Measurements from ENCODE around the gene SCT.

SCT gene

GRCh38 chr11:643849-644738, 17.1 kb upstream of the SCT start:
- DNase-seq (ENCODE audit: low read depth), result no peak

GRCh38 chr11:643366-643765, 16.4 kb upstream of the SCT start:
- no peak for DNase-seq (ENCODE audit: low read depth)

- DNase-seq (ENCODE audit: low read depth), result no peak
These were observed 14.9 kb upstream of the SCT start for GRCh38 chr11:641806-642370.

DNA sequence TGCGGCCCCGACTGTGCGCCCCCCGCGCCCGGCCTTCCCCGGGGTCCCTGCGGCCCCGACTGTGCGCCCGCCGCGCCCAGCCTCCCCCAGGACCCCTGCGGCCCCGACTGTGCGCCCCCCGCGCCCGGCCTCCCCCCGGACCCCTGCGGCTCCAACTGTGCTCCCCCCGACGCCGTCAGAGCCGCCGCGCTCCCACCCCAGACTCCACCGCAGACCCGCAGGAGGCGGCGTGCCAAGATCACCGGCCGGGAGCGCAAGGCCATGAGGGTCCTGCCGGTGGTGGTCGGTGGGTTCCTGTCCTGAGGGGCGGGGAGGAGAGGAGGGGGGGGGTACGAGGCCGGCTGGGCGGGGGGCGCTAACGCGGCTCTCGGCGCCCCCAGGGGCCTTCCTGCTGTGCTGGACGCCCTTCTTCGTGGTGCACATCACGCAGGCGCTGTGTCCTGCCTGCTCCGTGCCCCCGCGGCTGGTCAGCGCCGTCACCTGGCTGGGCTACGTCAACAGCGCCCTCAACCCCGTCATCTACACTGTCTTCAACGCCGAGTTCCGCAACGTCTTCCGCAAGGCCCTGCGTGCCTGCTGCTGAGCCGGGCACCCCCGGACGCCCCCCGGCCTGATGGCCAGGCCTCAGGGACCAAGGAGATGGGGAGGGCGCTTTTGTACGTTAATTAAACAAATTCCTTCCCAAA, 13.2 kb upstream of the SCT start:
- DNase-seq (ENCODE audit: low read depth), result no peak

- no peak for DNase-seq (ENCODE audit: low read depth)
These were observed 12.5 kb upstream of the SCT start for GRCh38 chr11:639332-639955.

- DNase-seq (ENCODE audit: low read depth), result no peak
These were observed 11.8 kb upstream of the SCT start for GRCh38 chr11:638631-639331.

DNA sequence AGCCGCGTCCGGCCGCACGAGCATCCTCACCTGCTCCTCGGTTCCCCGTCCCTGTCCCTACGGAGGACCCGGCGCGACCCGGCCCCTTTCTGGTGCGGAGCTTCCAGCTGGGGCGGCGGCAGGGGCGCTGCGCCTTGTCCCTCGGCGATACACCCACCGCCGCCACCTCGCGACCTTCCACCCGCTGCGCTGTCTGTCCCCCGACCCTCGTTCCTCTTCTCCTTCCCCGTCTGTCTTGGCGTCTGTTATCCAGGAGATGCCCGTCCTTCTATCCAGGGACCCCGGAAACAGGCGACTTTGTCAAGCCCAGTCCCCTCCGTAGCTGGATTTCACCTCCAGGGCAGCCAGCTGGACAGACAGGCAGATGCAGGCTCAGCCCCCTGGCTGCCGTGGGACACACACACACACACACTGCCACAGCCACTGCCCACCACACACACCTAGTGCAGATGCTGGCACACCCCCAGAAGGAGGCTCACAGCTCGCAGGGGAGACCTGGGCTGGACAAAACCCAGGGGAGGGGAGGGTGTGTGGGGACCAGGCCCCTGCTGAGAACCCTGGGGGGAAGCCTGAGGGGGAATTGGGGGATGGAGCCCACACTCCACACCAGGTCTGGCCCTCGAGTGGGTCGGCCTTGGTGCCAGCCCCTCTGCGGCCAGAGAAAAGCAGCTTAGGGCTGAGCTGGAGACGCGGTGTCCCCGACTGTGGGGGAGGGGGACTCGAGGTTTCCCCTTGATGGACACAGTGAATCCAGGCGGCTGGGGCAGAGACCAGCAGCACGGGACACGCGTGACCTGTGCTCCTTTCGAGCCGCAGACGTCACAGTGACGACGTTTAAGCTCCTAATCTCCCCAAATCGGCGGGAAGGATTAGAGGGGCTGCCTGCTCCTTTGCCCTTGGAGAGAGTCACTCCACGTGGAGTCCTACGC, 10.9 kb upstream of the SCT start:
- DNase-seq (ENCODE audit: low read depth), result no peak

GRCh38 chr11:637333-637592, 10.3 kb upstream of the SCT start:
- DNase-seq (ENCODE audit: low read depth), result no peak

DNA sequence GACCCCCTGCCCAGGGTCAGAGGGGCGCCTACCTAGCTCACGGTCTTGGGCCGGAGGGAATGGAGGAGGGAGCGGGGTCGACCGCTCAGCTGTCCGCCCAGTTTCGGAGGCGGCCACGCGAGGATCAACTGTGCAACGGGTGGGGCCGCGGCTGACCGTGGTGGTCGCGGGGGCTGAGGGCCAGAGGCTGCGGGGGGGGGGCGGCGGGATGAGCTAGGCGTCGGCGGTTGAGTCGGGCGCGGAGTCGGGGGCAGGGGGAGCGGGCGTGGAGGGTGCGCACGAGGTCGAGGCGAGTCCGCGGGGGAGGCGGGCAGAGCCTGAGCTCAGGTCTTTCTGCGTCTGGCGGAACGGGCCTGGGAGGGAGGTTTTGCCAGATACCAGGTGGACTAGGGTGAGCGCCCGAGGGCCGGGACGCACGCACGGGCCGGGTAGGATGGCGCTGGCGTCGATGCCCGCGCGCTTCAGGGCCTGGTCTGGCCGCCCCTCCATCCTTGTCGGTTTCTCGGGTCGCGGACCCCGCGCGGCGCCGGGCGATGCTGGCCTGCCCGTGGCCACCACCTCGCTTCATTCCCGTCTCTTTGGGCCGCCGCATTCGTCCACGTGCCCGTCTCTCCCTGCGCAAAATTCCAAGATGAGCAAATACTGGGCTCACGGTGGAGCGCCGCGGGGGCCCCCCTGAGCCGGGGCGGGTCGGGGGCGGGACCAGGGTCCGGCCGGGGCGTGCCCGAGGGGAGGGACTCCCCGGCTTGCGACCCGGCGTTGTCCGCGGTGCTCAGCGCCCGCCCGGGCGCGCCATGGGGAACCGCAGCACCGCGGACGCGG, 9.7 kb upstream of the SCT start, which contains the start of gene DRD4:
Gene DRD4, plus strand, starts transcription at position 759 of the 822 bp plus-strand sequence. Its CDS starts 36 bp downstream, at position 795.
- no peak for DNase-seq (ENCODE audit: low read depth)

GRCh38 chr11:635945-636510, 9.0 kb upstream of the SCT start:
- no peak for DNase-seq (ENCODE audit: low read depth)

GRCh38 chr11:630871-631270, 3.9 kb upstream of the SCT start:
- no peak for DNase-seq (ENCODE audit: low read depth)

DNA sequence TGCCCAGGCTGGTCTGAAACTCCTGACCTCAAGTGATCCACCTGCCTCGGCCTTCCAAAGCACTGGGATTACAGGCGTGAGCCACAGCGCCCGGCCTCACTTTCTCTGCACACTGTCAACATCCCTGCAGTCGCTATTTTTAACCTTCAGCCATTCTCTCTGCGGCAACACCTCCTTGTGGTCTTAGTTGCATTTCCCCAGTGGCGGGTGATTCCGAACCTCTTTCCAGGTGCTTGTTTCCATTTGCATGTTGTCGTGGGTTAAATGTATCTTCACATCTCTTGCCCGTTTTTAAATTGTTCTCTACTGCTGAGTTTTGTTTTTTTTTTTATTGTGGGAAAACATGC, 2.2 kb upstream of the SCT start:
- no peak for DNase-seq (ENCODE audit: low read depth)

- DNase-seq (ENCODE audit: low read depth), result no peak
These were observed 1.1 kb upstream of the SCT start for GRCh38 chr11:628056-628455.

DNA sequence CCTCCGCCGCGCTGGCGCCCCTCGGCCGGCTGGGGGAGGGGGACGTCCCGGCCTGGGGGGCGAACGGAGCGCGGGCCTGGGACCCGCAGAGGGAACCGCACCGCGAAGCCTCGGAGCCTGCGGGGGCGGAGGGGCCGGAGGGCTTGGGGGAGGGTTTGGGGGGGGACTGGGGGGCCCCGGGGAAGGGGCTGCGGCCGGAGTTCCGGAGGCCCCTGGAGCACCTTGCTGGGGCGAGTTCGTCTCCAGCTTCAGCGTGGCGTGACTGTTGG, 261 bp upstream of the SCT start:
- no peak for DNase-seq (ENCODE audit: low read depth)

GRCh38 chr11:625636-626268, 1.2 kb downstream of the SCT start:
- DNase-seq (ENCODE audit: low read depth), result no peak

DNA sequence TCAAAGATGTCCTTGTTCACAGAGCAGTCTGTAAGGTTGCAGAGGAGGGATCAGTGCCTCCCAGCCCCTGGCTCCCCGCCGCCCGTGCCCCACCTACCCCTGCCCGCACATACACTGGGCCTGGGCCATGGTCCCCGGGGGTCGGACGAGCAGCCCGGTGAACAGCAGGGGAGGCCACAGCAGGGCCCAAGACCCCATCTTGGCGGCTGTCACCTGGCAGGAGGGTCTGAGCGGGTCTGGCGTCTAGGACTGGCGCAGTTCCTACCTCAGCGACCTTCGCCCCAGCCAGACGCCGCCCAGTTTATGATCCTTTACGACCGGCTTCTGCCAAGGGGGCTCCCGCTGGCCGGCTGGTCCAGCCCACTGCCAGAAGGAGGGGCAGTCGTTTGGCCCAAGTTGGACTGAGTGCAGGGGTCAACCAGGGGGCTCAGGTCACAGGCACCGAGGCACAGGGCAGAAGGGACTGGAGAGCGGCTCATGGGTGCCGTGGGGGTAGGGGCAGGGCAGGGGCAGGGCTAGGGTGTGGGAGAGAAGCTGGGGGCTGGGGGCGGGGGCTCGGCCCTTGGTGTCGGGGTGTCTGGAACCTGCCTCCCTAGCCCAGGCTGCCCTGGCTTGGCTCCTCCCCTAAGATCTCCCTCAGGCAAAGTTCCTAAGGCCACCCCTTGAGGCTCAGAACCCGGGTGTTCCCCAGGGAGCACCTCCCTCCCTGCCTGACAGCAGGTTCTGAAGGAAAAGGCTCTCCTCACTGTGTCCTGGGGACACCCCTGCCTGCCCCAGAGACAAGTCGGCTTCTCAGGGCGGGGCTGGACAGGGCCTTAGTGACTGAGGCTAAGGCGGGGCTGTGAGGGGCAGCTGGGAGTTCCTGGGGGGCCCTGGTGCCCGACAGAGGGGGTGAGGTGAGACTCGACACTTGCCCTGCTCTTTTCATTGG, 2.0 kb downstream of the SCT start, which contains the start of gene CDHR5:
Gene CDHR5, minus strand, starts transcription at position 251 of the 931 bp plus-strand sequence. Its CDS starts 53 bp downstream, at position 198.
- no peak for DNase-seq (ENCODE audit: low read depth)

DNA sequence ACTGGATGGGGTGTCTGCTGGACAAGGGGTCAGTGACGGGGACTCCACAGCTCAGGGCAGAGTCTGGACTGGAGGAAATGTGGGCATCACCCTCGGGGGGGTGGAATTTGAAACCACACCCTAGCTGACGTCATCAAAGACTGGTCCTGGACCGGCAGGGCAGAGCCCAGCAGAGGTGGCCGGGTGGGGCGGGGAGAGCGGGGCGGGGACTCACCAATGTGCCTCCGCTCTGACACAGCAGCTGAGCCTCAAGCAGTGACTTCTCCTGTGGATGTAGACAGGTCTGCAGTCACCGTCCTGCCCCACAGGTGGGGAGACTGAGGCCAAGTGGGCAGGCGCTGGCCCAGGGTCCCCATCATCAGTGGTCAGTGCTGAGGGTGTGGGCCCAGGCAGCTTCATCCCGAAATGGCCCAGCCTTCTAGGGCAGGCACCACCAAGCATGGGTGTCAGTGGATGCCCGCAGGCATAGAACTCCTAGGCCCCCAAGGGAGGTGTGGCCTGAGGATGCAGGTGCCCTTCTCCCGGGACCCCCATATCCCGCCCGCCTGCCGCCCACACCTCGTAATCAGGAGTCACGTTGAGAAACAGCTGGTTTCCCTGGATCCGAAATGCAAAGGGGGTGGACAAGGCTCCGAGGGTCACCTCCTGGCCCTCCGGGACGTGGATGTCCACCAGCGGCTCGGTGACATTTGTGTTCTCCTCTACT, 2.8 kb downstream of the SCT start:
- DNase-seq (ENCODE audit: low read depth), result no peak

- DNase-seq (ENCODE audit: low read depth), result no peak
These were observed 3.6 kb downstream of the SCT start for GRCh38 chr11:623349-623869.
